ENCODE measurements around the gene TXK. TPM values are rescaled to one million over a fixed set of nuclear protein-coding genes. Genes with fewer than 3 reads are reported as not detected.

The TXK gene
- total RNA-seq, 3 donors from 2014 or later (not counting 1 experiment from before 2014, with no cell fraction given): 197 to 338 (median 225) TPM

- Mint-ChIP-seq H3K27ac (peak overlapping the region in 1 of 2 donors; percentile 91), H3K4me1 (peaks cover 83 to 92% of the 10 kb centered on the region in 2 donors), H3K9me3 (no peaks in the 10 kb centered on the region), H3K36me3 (no peaks in the 10 kb centered on the region), H3K27me3 (ENCODE audit: low read depth in 2 of 2) (no peaks in the 10 kb centered on the region), H3K4me3 (peak overlapping the region; percentile 97)
- H3K27ac ChIP-seq (ENCODE audit: low read length): peak overlapping the region; percentile 97
- peak; percentile 49 to 51 for DNase-seq
- peaks cover 6% of the 10 kb centered on the region for H3K36me3 ChIP-seq (ENCODE audit: control insufficient read depth, insufficient read depth, low read length)
- H3K4me3 ChIP-seq (ENCODE audit: low read length): peak overlapping the region; percentile 7
- WGBS (ENCODE audit: insufficient coverage): 16% methylated on average over 9 of the region's 9 CpGs
- intact Hi-C loops (cut with micrococcal nuclease): loop anchor here (5.0 to 10.0 kb wide), 4 partner anchors 82 to 215 kb away; partner anchors contain the start of genes NFXL1 and SLAIN2
- peak; percentile 25 for TF ChIP-seq CTCF (IDR thresholded peaks at IDR 0.05)
- no peaks in the 10 kb centered on the region for H3K9me3 ChIP-seq (ENCODE audit: control insufficient read depth, insufficient read depth, low read length)
- no peaks in the 10 kb centered on the region for H3K27me3 ChIP-seq (ENCODE audit: control insufficient read depth, insufficient read depth, low read length)
- peak; percentile 54 to 74 (median 71) for ATAC-seq
- H3K4me1 ChIP-seq (ENCODE audit: control insufficient read depth, insufficient read depth, low read length): peaks cover 64% of the 10 kb centered on the region
Measured at GRCh38 chr4:48129307-48130014, 4.6 kb downstream of the TXK start.

- Histone ChIP-seq H3K9me3 (ENCODE audit: control insufficient read depth, insufficient read depth, low read length) (no peaks in the 10 kb centered on the region), H3K27me3 (ENCODE audit: control insufficient read depth, insufficient read depth, low read length) (no peaks in the 10 kb centered on the region), H3K4me1 (ENCODE audit: control insufficient read depth, insufficient read depth, low read length) (peaks cover 73% of the 10 kb centered on the region), H3K4me3 (ENCODE audit: low read length) (peak overlapping the region; percentile 9), H3K27ac (ENCODE audit: low read length) (peak overlapping the region; percentile 97), H3K36me3 (ENCODE audit: control insufficient read depth, insufficient read depth, low read length) (peaks cover 6% of the 10 kb centered on the region)
- Mint-ChIP-seq H3K9me3 (no peaks in the 10 kb centered on the region), H3K27ac (peak overlapping the region in 1 of 2 donors; percentile 91), H3K4me3 (peak overlapping the region; percentile 97), H3K27me3 (ENCODE audit: low read depth in 2 of 2) (no peaks in the 10 kb centered on the region), H3K36me3 (no peaks in the 10 kb centered on the region), H3K4me1 (peaks cover 91% of the 10 kb centered on the region in 2 donors)
- TF ChIP-seq CTCF (IDR thresholded peaks at IDR 0.05): peak; percentile 48
- DNase-seq (peak; percentile 55 to 82), ATAC-seq (peak; percentile 47 to 70 (median 50))
- intact Hi-C loops (cut with micrococcal nuclease): loop anchor here (1.0 to 10.0 kb wide), 4 partner anchors 13 to 214 kb away; partner anchors contain the start of gene SLAIN2
- 16% methylated on average over 12 of the region's 13 CpGs for WGBS (ENCODE audit: insufficient coverage)
Measured at GRCh38 chr4:48127682-48128404, 6.2 kb downstream of the TXK start.

- Mint-ChIP-seq H3K27me3 (ENCODE audit: low read depth in 2 of 2) (no peaks in the 10 kb centered on the region), H3K27ac (peak overlapping the region in 1 of 2 donors; percentile 91), H3K4me1 (peaks cover 88 to 89% of the 10 kb centered on the region in 2 donors), H3K4me3 (peak overlapping the region; percentile 97), H3K36me3 (no peaks in the 10 kb centered on the region), H3K9me3 (no peaks in the 10 kb centered on the region)
- ATAC-seq (no peak), DNase-seq (no peak)
- Histone ChIP-seq H3K9me3 (ENCODE audit: control insufficient read depth, insufficient read depth, low read length) (no peaks in the 10 kb centered on the region), H3K27ac (ENCODE audit: low read length) (peak overlapping the region; percentile 97), H3K27me3 (ENCODE audit: control insufficient read depth, insufficient read depth, low read length) (no peaks in the 10 kb centered on the region), H3K4me3 (ENCODE audit: low read length) (no peak overlapping the region), H3K36me3 (ENCODE audit: control insufficient read depth, insufficient read depth, low read length) (peaks cover 6% of the 10 kb centered on the region), H3K4me1 (ENCODE audit: control insufficient read depth, insufficient read depth, low read length) (peaks cover 76% of the 10 kb centered on the region)
- intact Hi-C loops (cut with micrococcal nuclease): loop anchor here (5.0 to 10.0 kb wide), 2 partner anchors 148 to 215 kb away; partner anchors contain the start of gene SLAIN2
- WGBS (ENCODE audit: insufficient coverage): 91% methylated on average over 2 of the region's 3 CpGs
- TF ChIP-seq CTCF (IDR thresholded peaks at IDR 0.05): no peak
Measured at GRCh38 chr4:48127231-48127630, 6.8 kb downstream of the TXK start.
